Measurements from ENCODE around the gene SLC6A11.

DNA sequence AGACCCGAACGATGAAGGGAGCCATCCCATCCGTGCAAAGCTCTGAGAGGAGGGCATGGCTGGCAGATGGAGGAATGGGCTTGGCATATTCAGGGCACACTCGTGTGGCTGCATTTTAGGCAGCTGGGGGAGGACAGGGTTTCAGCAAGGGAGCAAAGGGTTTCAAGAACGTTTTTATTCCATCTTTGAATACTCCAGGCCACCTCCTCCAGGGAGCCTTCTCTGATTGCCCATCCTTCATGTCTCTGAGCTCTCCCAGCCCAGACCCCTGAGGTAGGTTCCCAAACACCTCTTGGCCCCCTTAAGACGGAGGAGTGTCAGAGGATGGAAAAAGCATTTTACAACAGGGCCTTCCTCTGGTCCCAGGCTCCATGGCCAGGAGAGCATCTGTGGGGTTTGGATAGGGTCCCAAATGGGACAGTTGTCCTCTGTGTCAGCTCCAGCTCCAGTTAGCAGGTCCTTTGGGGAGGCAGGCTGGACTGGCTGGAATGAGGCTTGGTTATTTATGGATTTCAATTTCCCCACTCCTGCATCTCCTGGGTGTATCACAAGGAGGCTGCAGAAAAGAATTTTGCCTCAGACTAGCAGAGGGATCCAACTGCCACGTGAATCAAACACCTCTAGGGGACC is 158.8 kb downstream of the SLC6A11 start:
- no peak for TF ChIP-seq CTCF (IDR thresholded peaks at IDR 0.05; ENCODE audit: low read length)
- no peak for TF ChIP-seq EZH2 (IDR thresholded peaks at IDR 0.05; ENCODE audit: borderline replicate concordance, low read length)
